HepG2 (cell line): ENCODE measurements around the gene HSD11B1L. TPM values are rescaled to one million over a fixed set of nuclear protein-coding genes. Genes with fewer than 3 reads are reported as not detected.

Experiments
- ATAC-seq: fragments of 200-7000 bp; cut with Tn5 transposase; 3 replicates; pipeline ENCODE4 v1.9.1; 2020; ENCODE audit warnings: mild to moderate bottlenecking, moderate library complexity
- BruUV-seq: library from RNA; stranded (reverse); fragments of 400-500 nt; replicated peaks from 2 replicates; lab custom pipeline; 2021; lab: Mats Ljungman, UMichigan
- CTCF ChIA-PET: fragments of 300-600 bp; formaldehyde crosslinking; extraction: SDS; loops from one replicate; lab custom pipeline; 2021; ENCODE audit warnings: low total read pairs, inconsistent platforms, low intra/inter-chr PET ratio; lab: Yijun Ruan, JAX
- POLR2A ChIA-PET: fragments of 350-600 bp; sonication (Branson Sonifier 250); formaldehyde crosslinking; loops from one replicate; lab custom pipeline; 2020; ENCODE audit warnings: antibody characterized with exemption, inconsistent platforms; lab: Yijun Ruan, JAX
- DNase-seq: peaks from one replicate; pipeline ENCODE4 v3.0.0-alpha.2; 2015; ENCODE audit warnings: low spot score
- FAIRE-seq: peaks from 3 replicates; lab custom pipeline; 2011; peaks lifted over from hg19 to GRCh38; lab: Jason Lieb, UNC
- H2AFZ ChIP-seq: one replicate; pipeline ENCODE4 v1.6.1; 2011; ENCODE audit warnings: low read length, inconsistent platforms
- H3K27ac ChIP-seq: fragments of 300-600 bp; 3 replicates; pipeline ENCODE4 v1.8.0; 2011; ENCODE audit warnings: mixed run types, mild to moderate bottlenecking, mixed read lengths, low read length, inconsistent platforms; ENCODE audit not compliant: insufficient read depth; ENCODE audit errors: extremely low read length
- H3K27me3 ChIP-seq, 2 experiments: fragments of 200-600 bp in 1 of 2; 2 replicates in 1 of 2; 3 replicates in 1 of 2; pipeline versions ENCODE4 v1.6.0 to v1.8.0; 2011; ENCODE audit warnings: low read length in 2 of 2, mild to moderate bottlenecking in 2 of 2, moderate library complexity in 2 of 2, inconsistent platforms in 1 of 2; ENCODE audit not compliant: insufficient read depth in 2 of 2, control insufficient read depth in 1 of 2
- H3K36me3 ChIP-seq, 2 experiments: fragments of 200-600 bp in 1 of 2; replicated peaks in 1 of 2; 2 replicates in 1 of 2; 3 replicates in 1 of 2; pipeline versions ENCODE4 v1.5.1 to v1.8.0; 2011; ENCODE audit warnings: low read length in 2 of 2, inconsistent platforms in 1 of 2; ENCODE audit not compliant: insufficient read depth in 2 of 2, control insufficient read depth in 1 of 2
- H3K4me1 ChIP-seq: 2 replicates; pipeline ENCODE4 v1.5.1; 2012; ENCODE audit warnings: low read length, inconsistent platforms; ENCODE audit not compliant: insufficient read depth
- H3K4me2 ChIP-seq: 2 replicates; pipeline ENCODE4 v1.6.0; 2011; ENCODE audit warnings: low read depth, low read length, inconsistent platforms
- H3K4me3 ChIP-seq, 3 experiments: fragments of 200-600 bp in 1 of 3; sonication (generic), shearing (Covaris generic) in 1 of 3; replicated peaks in 1 of 3; 2 replicates each; pipeline ENCODE4 v1.5.1; 2011 to 2016; ENCODE audit warnings: low read length in 3 of 3, inconsistent platforms in 2 of 3, low read depth in 2 of 3, mild to moderate bottlenecking in 2 of 3, control low read depth in 1 of 3, mixed read lengths in 1 of 3; ENCODE audit not compliant: insufficient read depth in 1 of 3
- H3K79me2 ChIP-seq: one replicate; pipeline ENCODE4 v1.6.1; 2011; ENCODE audit warnings: low read length, inconsistent platforms; ENCODE audit not compliant: insufficient read depth
- H3K9ac ChIP-seq: 2 replicates; pipeline ENCODE4 v1.6.0; 2011; ENCODE audit warnings: mild to moderate bottlenecking, low read depth, low read length, inconsistent platforms; ENCODE audit not compliant: insufficient read depth
- H3K9me3 ChIP-seq: 2 replicates; pipeline ENCODE4 v1.5.1; 2012; ENCODE audit warnings: mild to moderate bottlenecking, low read length
- H4K20me1 ChIP-seq: 2 replicates; pipeline ENCODE4 v1.6.0; 2011; ENCODE audit warnings: inconsistent platforms, mild to moderate bottlenecking, low read length, moderate library complexity; ENCODE audit not compliant: insufficient read depth
- ERF ChIP-seq: IDR thresholded peaks from 2 replicates; pipeline ENCODE4 v1.6.1; 2018; ENCODE audit warnings: missing biosample characterization, missing genetic modification reagents
- MED13 ChIP-seq: sonication (generic); formaldehyde crosslinking; IDR thresholded peaks from 2 replicates; pipeline ENCODE4 v1.5.0; 2020; ENCODE audit warnings: missing genetic modification reagents
- POLR2A ChIP-seq, 2 experiments: IDR thresholded peaks; 2 replicates each; pipeline ENCODE4 v1.6.1; 2011; ENCODE audit warnings: low read depth in 2 of 2, low read length in 2 of 2, mild to moderate bottlenecking in 1 of 2, moderate library complexity in 1 of 2; ENCODE audit not compliant: insufficient read depth in 1 of 2
- POLR2AphosphoS2 ChIP-seq: IDR thresholded peaks from 2 replicates; pipeline ENCODE4 v1.6.1; 2011; ENCODE audit warnings: low read depth, low read length, improper control_type of control experiment
- SIX1 ChIP-seq: sonication (generic); formaldehyde crosslinking; IDR thresholded peaks from 2 replicates; pipeline ENCODE4 v1.4.0; 2020; ENCODE audit warnings: missing genetic modification reagents, borderline replicate concordance
- SMAD1 ChIP-seq: sonication (generic); formaldehyde crosslinking; IDR thresholded peaks from 2 replicates; pipeline ENCODE4 v1.4.0; 2020; ENCODE audit warnings: missing genetic modification reagents, low read depth, mild to moderate bottlenecking, borderline replicate concordance
- ZFP62 ChIP-seq: sonication (generic); formaldehyde crosslinking; IDR thresholded peaks from 2 replicates; pipeline ENCODE4 v1.4.0; 2020; ENCODE audit warnings: missing genetic modification reagents
- ZNF329 ChIP-seq: sonication (generic); formaldehyde crosslinking; IDR thresholded peaks from 2 replicates; pipeline ENCODE4 v1.9.0; 2021; ENCODE audit warnings: low read depth, mild to moderate bottlenecking, missing genetic modification reagents
- ZNF333 ChIP-seq: sonication (generic); formaldehyde crosslinking; IDR thresholded peaks from 2 replicates; pipeline ENCODE4 v1.4.0; 2020; ENCODE audit warnings: mild to moderate bottlenecking, missing genetic modification reagents, borderline replicate concordance
- ZNF761 ChIP-seq: sonication (generic); formaldehyde crosslinking; conservative IDR thresholded peaks from 2 replicates; pipeline ENCODE4 v1.4.0; 2020; ENCODE audit warnings: mild to moderate bottlenecking, missing genetic modification reagents
- ZNF879 ChIP-seq: sonication (generic); formaldehyde crosslinking; IDR thresholded peaks from 2 replicates; pipeline ENCODE4 v1.8.1; 2023; ENCODE audit warnings: missing genetic modification reagents
- WGBS: methylation state at CpG from one replicate; pipeline ENCODE4 v1.1.6; 2017; ENCODE audit warnings: low lambda C conversion rate; 5-methylcytosine and 5-hydroxymethylcytosine counted together
- in situ Hi-C: cut with HindIII; loops from 2 replicates; pipeline ENCODE4 v1.10.0; 2017; ENCODE audit warnings: low pct_unique_long_range_greater_than_20kb; ENCODE audit not compliant: extremely low pct_ligation_motif_present
- intact Hi-C: fragments of 100-400 bp; cut with micrococcal nuclease; formaldehyde crosslinking; loops from one replicate; pipeline ENCODE4 v1.10.0; 2022; ENCODE audit not compliant: unreplicated experiment
- polyA plus RNA-seq, 8 experiments: library from polyadenylated mRNA; depleted of rRNA in 3 of 8; stranded (reverse) in 7 of 8; unstranded in 1 of 8; fragments of >200 nt; fragmentation: Illumina TruSeq in 4 of 8; extraction: Trizol in 4 of 8; gene quantifications; 2 replicates each; pipeline versions ENCODE4 v1.2.1 to v1.2.3, GENCODE V29; 2011 to 2016; ENCODE audit warnings: low read depth in 4 of 8, missing spikeins in 1 of 8, mixed read lengths in 1 of 8; ENCODE audit not compliant: insufficient read depth in 1 of 8
- total RNA-seq, 5 experiments: library from RNA; depleted of rRNA; stranded (reverse); fragments of >200 nt; fragmentation: Illumina TruSeq; extraction: Trizol; gene quantifications; 2 replicates each; pipeline ENCODE4 v1.2.3, GENCODE V29; 2016; ENCODE audit warnings: low read depth in 1 of 5
- TF ChIP-seq, protein P1 (sequence below), 2 experiments: sonication (generic) in 1 of 2; formaldehyde crosslinking in 1 of 2; IDR thresholded peaks; 2 replicates each; pipeline versions ENCODE4 v1.4.0 to v1.6.1; 2016 to 2020; ENCODE audit warnings: borderline replicate concordance in 1 of 2, low read depth in 1 of 2, mild to moderate bottlenecking in 1 of 2, missing genetic modification reagents in 1 of 2
- TF ChIP-seq, protein P2 (sequence below): sonication (generic); formaldehyde crosslinking; IDR thresholded peaks from 2 replicates; pipeline ENCODE4 v1.5.1; 2020; ENCODE audit warnings: missing genetic modification reagents, mild to moderate bottlenecking, borderline replicate concordance
- TF ChIP-seq, protein P3 (sequence below): IDR thresholded peaks from 2 replicates; pipeline ENCODE4 v1.6.1; 2016; ENCODE audit warnings: missing compliant biosample characterization, missing genetic modification reagents, borderline replicate concordance

The HSD11B1L gene
- total and polyA plus RNA-seq, 2 of the 13 experiments (the other 11 are each of a cell fraction or from before 2014, with no cell fraction given): 2.8 to 3.9 TPM

DNA sequence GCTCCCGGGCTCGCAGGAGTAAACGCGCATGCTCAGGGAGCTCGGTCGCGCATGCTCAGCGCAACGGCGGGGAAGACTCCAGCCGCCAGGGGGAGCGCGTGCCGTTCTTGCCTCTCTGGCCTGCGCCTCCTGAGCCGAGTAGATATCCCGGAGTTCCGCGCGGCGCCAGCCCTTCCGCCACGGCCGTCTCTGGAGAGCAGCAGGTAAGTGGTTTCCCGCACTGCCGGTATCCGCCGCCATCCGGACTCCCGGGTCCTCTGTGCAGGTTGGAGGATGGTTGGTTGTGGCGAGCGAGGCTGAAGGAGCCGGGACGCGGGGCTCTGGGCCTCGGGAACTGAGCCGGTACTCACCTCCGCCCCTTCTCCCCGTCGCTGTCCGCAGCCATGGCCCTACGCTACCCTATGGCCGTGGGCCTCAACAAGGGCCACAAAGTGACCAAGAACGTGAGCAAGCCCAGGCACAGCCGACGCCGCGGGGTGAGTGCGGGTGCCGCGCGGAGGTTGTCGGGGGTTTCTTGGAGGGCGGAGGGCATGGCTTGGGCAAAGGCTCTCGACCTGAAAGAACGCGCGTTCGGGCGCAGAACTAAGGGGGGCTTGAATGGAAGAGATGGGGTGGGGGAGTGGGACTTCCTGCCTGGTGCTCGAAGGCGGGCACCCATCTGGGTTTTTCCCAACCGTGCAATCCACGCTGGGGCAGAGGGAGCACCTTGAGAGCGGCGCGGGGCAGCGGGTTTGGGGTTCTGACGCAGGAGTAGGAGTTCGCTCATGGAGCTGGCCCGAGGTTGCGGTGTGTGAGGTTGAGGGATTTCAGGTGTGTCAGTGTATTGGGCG is 9.5 kb downstream of the HSD11B1L start, which contains the start of gene RPL36:
Gene RPL36, plus strand, starts transcription at position 171 of the 830 bp plus-strand sequence. Its CDS starts 213 bp downstream, at position 384.
- H3K4me2 ChIP-seq: peak within 1 kb of the TSS; percentile 79
- H3K27me3 ChIP-seq: no peaks in the 10 kb centered on the region; a peak in 1 of 5 replicates
- ChIA-PET CTCF (interaction anchor here (0.7 kb wide), 1 partner anchor 30 kb away, joined by 3 read pairs; the partner anchor contains the start of genes CATSPERD and LONP1), POLR2A (interaction anchor here (0.6 to 3.7 kb wide), 21 partner anchors 9 to 281 kb away, joined by 3 to 95 read pairs (median 5); partner anchors contain the start of genes CATSPERD, DUS3L, LONP1 and NDUFA11)
- H3K36me3 ChIP-seq: peaks cover 16 to 40% of the 10 kb centered on the region in 2 experiments
- peak within 1 kb of the TSS; percentile 88 to 94 (median 89) for H3K4me3 ChIP-seq
- DNase-seq (peak; percentile 92), FAIRE-seq (peak; percentile 79), ATAC-seq (peak; percentile 56)
- peaks cover 34% of the 10 kb centered on the region for H3K4me1 ChIP-seq
- under 1% methylated on average over 21 of the region's 73 CpGs for WGBS
- intact Hi-C loops (no loop called here), in situ Hi-C loops (no loop called here)
- BruUV-seq: no TSS peak
- H4K20me1 ChIP-seq: peaks cover 38% of the 10 kb centered on the region
- H3K9me3 ChIP-seq: no peaks in the 10 kb centered on the region
- peak within 1 kb of the TSS; percentile 94 for H3K9ac ChIP-seq
- H3K79me2 ChIP-seq: peaks cover 33% of the 10 kb centered on the region
- H3K27ac ChIP-seq: peak within 1 kb of the TSS; percentile 92
- H2AFZ ChIP-seq: no peak within 1 kb of the TSS
- peak; percentile 76; the same call in 1 of the 2 replicates for TF ChIP-seq ZNF329
- peak; percentile 49; the same call in 1 of the 2 replicates for TF ChIP-seq MED13 (CRISPR knock-in tag)
- TF ChIP-seq, protein P1, sequence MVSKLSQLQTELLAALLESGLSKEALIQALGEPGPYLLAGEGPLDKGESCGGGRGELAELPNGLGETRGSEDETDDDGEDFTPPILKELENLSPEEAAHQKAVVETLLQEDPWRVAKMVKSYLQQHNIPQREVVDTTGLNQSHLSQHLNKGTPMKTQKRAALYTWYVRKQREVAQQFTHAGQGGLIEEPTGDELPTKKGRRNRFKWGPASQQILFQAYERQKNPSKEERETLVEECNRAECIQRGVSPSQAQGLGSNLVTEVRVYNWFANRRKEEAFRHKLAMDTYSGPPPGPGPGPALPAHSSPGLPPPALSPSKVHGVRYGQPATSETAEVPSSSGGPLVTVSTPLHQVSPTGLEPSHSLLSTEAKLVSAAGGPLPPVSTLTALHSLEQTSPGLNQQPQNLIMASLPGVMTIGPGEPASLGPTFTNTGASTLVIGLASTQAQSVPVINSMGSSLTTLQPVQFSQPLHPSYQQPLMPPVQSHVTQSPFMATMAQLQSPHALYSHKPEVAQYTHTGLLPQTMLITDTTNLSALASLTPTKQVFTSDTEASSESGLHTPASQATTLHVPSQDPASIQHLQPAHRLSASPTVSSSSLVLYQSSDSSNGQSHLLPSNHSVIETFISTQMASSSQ (IDR thresholded peaks at IDR 0.05; ENCODE audit: low read depth): 0 out of 2 replicates have a peak, but pooled peaks have one; percentile 16
- TF ChIP-seq, protein P1 (CRISPR knock-in tag; IDR thresholded peaks at IDR 0.05; ENCODE audit: borderline replicate concordance): peak; percentile 72
- peak; percentile 99 for TF ChIP-seq SMAD1 (CRISPR knock-in tag)
- TF ChIP-seq, protein P2, sequence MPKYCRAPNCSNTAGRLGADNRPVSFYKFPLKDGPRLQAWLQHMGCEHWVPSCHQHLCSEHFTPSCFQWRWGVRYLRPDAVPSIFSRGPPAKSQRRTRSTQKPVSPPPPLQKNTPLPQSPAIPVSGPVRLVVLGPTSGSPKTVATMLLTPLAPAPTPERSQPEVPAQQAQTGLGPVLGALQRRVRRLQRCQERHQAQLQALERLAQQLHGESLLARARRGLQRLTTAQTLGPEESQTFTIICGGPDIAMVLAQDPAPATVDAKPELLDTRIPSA (CRISPR knock-in tag): no peak
- TF ChIP-seq POLR2AphosphoS2: peak; percentile 82
- no peak for TF ChIP-seq ZNF333 (CRISPR knock-in tag)
- TF ChIP-seq ZNF879 (CRISPR knock-in tag): peak; percentile 34; the same call in 1 of the 2 replicates
- TF ChIP-seq ZNF761 (CRISPR knock-in tag): peak; percentile 87
- peak; percentile 99 for TF ChIP-seq POLR2A (IDR thresholded peaks at IDR 0.05; ENCODE audit: insufficient read depth in 1 of 2, low read depth in 2 of 2, low read length in 2 of 2)
- TF ChIP-seq ZFP62: no peak
- TF ChIP-seq, protein P3, sequence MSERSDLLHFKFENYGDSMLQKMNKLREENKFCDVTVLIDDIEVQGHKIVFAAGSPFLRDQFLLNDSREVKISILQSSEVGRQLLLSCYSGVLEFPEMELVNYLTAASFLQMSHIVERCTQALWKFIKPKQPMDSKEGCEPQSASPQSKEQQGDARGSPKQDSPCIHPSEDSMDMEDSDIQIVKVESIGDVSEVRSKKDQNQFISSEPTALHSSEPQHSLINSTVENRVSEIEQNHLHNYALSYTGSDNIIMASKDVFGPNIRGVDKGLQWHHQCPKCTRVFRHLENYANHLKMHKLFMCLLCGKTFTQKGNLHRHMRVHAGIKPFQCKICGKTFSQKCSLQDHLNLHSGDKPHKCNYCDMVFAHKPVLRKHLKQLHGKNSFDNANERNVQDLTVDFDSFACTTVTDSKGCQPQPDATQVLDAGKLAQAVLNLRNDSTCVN (CRISPR knock-in tag): peak; percentile 81
- TF ChIP-seq SIX1 (CRISPR knock-in tag): peak; percentile 32; the same call in 1 of the 2 replicates
- TF ChIP-seq ERF (CRISPR knock-in tag): peak; percentile 94
